Fibroblast of peridontal ligament (primary cell): Measurements from ENCODE around the gene CEBPZ.
A peak's percentile ranks its signal among the peaks of the same experiment; 100 is the strongest.
"Not testable (repeated sequence)": the region's sequence is repeated elsewhere in the genome, so short reads cannot be mapped to it uniquely, and the experiment has no call there.

ENCODE experiments used
- DNase-seq: peaks from one replicate; pipeline ENCODE4 v3.0.0-alpha.2; 2010; ENCODE audit errors: extremely low read depth

The CEBPZ gene

GRCh38 chr2:37231241-37232130 is at the start of gene CEBPZ, which contains the start of gene NDUFAF7:
TSS of gene CEBPZ (minus strand) at chr2:37231596. CDS start at chr2:37231567, 29 bp downstream.
TSS of gene NDUFAF7 (plus strand) at chr2:37231658. CDS start at chr2:37231706, 48 bp downstream.
- peak; percentile 91 for DNase-seq

GRCh38 chr2:37276291-37276690 is 44.9 kb upstream of the CEBPZ start:
- no peak for DNase-seq

GRCh38 chr2:37274359-37274965 is 43.1 kb upstream of the CEBPZ start:
- peak; percentile 36 for DNase-seq

- no peak for DNase-seq
Observed at GRCh38 chr2:37271376-37272067, 40.1 kb upstream of the CEBPZ start.

GRCh38 chr2:37268111-37268510 is 36.7 kb upstream of the CEBPZ start:
- DNase-seq: peak; percentile 5

- no peak for DNase-seq
Observed at GRCh38 chr2:37267685-37268084, 36.3 kb upstream of the CEBPZ start.

GRCh38 chr2:37263839-37264238 is 32.4 kb upstream of the CEBPZ start:
- DNase-seq: no peak

GRCh38 chr2:37262522-37262921 is 31.1 kb upstream of the CEBPZ start:
- DNase-seq: no peak

GRCh38 chr2:37250869-37251740 is 19.7 kb upstream of the CEBPZ start:
- DNase-seq: peak; percentile 5

GRCh38 chr2:37246205-37246604 is 14.8 kb upstream of the CEBPZ start:
- DNase-seq: no peak

GRCh38 chr2:37244755-37245154 is 13.4 kb upstream of the CEBPZ start:
- DNase-seq: no peak

- DNase-seq: no peak
Observed at GRCh38 chr2:37244017-37244416, 12.6 kb upstream of the CEBPZ start.

GRCh38 chr2:37243435-37243834 is 12.0 kb upstream of the CEBPZ start:
- DNase-seq: no peak

- peak; percentile 30 for DNase-seq
Observed at GRCh38 chr2:37232131-37232933, 936 bp upstream of the CEBPZ start.

- peak; percentile 19 for DNase-seq
Observed at GRCh38 chr2:37230581-37230980, 815 bp downstream of the CEBPZ start.

GRCh38 chr2:37228788-37229187 is 2.6 kb downstream of the CEBPZ start:
- DNase-seq: no peak

- DNase-seq: no peak
Observed at GRCh38 chr2:37226863-37227262, 4.5 kb downstream of the CEBPZ start.

GRCh38 chr2:37225129-37225528 is 6.3 kb downstream of the CEBPZ start:
- not testable (repeated sequence) for DNase-seq

GRCh38 chr2:37224063-37224462 is 7.3 kb downstream of the CEBPZ start:
- no peak for DNase-seq

GRCh38 chr2:37223131-37223530 is 8.3 kb downstream of the CEBPZ start:
- no peak for DNase-seq

GRCh38 chr2:37219046-37219445 is 12.3 kb downstream of the CEBPZ start:
- DNase-seq: no peak
